8988T (cell line): Measurements from ENCODE around the gene HMGXB4.

Experiments used
- DNase-seq: peaks from one replicate; pipeline ENCODE4 v3.0.0; 2011

The HMGXB4 gene

GRCh38 chr22:35311551-35311999 lies 54.3 kb downstream of the HMGXB4 start:
- DNase-seq = no peak

GRCh38 chr22:35312198-35313059 lies 55.1 kb downstream of the HMGXB4 start:
- DNase-seq = no peak

DNA sequence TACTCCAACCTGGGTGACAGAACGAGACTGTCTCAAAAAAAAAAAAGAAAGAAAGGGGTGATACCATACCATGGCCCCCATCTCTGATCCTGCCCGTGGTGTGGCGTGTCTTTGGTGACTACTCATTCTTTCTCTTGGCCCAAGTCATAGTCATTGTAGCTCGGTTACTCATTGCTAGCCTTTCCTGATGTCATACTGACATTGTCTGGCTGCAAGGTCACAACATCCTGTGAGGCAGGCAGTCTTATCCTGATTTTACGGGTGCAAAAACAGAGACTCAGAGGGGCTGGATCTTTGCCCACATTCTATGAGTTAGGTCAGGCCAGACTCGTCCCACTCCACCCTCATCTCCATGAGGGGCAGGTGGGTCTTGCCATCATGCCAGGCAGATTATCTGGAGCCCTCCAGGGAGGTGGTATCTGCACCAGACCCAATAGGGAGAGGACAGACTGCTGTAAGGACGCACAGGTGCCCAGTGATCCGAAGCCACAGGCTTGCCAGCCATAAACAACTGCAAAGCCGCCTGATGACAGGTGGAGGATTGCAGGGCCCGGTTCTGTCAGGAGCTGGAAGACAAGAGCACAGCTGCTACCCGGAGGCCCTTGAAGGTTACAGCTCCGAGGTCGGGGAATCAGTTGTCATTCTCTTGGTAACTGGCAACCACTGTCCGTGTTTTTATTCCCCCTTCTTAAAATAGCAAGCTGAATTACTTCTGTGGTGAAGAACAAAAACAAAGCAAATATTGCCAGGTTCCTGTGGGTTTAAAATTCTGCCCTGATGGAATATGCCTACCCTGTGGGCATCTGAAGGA lies 56.2 kb downstream of the HMGXB4 start:
- no peak for DNase-seq

GRCh38 chr22:35314161-35314942 lies 57.1 kb downstream of the HMGXB4 start:
- DNase-seq = no peak

DNA sequence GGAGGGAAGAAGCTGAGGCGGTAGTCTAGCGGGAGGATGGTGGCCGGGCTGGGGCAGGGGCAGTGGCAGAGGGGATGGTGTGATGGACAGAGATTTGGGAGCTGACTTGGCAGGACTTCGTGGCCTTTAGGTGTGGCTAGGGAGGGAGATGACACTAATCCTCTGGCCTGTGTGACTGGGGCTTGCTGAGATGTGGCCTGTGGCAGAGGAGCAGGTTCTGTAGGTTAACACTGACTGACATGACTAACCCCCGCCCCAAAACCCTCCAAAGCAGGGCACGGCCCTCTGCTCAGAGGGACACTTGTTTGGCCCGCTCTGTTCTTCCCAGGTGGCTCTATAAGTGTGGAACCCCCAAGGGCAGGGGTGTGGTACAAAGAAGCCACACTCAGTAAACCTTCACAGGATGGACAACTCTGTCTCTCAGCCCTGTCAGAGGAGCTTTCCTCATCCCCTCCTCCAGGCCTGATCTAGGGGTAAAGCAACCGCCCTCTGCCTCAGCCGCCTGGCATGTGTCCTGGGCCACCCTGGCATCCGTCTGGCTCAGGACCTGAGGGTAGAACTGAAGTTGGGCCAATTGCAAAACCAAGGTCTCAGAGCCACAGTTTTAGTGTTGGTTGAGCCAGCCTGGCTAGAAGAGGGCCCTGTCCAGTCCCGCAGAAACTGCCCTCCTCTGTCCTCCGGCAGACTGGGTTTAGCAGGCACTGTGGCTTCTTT lies 58.0 kb downstream of the HMGXB4 start:
- no peak for DNase-seq

GRCh38 chr22:35315855-35316745 lies 58.8 kb downstream of the HMGXB4 start:
- no peak for DNase-seq

GRCh38 chr22:35316751-35317150 lies 59.5 kb downstream of the HMGXB4 start:
- no peak for DNase-seq

- no peak for DNase-seq
Measured at GRCh38 chr22:35317680-35318290, 60.5 kb downstream of the HMGXB4 start.

GRCh38 chr22:35318346-35319215 lies 61.3 kb downstream of the HMGXB4 start:
- no peak for DNase-seq

- no peak for DNase-seq
Measured at GRCh38 chr22:35319244-35319985, 62.1 kb downstream of the HMGXB4 start.

- no peak for DNase-seq
Measured at GRCh38 chr22:35322126-35322525, 64.8 kb downstream of the HMGXB4 start.

- no peak for DNase-seq
Measured at GRCh38 chr22:35322893-35323292, 65.6 kb downstream of the HMGXB4 start.

DNA sequence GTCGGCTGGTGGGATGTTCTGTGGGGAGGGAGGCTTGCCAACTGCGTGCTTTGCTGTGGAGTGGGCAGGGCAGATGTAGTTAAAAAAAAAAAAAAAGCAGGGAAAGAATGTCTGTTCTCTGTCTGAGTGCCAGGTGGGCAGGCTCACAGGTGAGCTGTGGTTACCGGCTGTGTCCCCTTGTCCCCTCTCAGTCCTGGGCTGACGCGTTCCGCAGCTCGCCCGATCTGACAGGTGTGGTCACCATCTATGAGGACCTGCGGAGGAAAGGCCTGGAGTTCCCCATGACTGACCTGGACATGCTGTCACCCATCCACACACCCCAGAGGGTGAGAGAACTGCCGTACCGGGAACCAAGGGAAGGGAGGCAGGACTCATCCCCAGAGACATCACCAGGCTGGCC lies 66.0 kb downstream of the HMGXB4 start:
- no peak for DNase-seq

DNA sequence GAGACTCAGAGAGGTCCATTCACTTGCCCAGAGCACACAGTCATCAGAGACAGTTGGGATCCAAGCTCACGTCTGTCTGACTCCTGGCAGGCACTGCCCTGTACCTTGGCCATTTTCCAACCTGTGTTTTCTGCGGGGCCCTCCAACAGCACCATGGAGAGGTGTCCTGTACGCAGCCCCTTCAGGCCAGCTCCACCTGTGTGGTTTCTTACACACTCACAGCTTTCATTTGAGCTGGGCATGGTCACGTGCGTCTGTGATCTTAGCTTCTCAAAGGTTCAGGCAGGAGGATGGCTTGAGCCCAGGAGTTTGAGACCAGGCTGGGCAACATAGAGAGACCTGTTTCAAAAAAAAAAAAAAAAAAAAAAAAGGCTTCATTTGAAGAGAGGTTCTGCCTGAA lies 66.8 kb downstream of the HMGXB4 start:
- no peak for DNase-seq

DNA sequence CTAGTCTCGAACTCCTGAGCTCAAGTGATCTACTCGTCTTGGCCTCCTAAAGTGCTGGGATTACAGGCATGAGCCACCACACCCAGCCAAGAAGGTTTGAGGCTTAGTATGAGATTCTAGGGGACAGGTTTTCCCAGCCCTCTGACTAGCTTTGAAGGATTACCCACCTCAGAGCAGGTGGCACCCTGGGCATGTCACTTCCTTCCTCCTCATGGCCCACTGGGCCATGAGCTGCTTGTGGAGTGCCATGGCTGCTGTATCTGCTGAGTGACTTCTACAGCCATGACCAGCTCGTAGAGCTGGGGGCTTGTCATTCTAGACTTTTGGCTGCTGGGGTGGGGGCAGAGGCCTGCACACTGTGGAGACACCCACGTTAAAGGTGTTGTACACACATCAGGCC lies 67.5 kb downstream of the HMGXB4 start:
- no peak for DNase-seq

DNA sequence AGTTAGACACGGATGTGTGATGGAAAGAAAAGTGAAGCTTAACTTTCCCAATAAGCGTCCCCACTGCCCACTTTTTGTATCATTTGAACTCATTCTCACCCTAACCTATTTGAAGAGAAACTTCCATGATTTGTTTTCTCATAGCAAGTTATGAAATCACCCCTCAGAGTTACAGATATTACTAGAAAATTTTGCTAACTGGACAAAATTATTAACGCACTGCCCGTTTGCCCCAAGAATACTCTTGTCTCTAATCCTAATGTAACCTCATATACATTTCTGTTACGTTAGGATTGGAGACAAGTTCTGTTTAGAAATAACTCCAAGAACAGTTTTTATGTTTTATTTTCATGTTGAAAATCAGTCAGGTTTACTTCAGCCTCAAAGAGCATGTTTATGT lies 67.9 kb downstream of the HMGXB4 start:
- no peak for DNase-seq

GRCh38 chr22:35326854-35327562 lies 69.7 kb downstream of the HMGXB4 start:
- DNase-seq = no peak

- no peak for DNase-seq
Measured at GRCh38 chr22:35327690-35328471, 70.6 kb downstream of the HMGXB4 start.
